ENCODE data around the gene C16orf89. TPM values are rescaled to one million over a fixed set of nuclear protein-coding genes. Genes with fewer than 3 reads are reported as not detected.
"Not testable (repeated sequence)": the region's sequence is repeated elsewhere in the genome, so short reads cannot be mapped to it uniquely, and the experiment has no call there.

C16orf89 gene, protein sequence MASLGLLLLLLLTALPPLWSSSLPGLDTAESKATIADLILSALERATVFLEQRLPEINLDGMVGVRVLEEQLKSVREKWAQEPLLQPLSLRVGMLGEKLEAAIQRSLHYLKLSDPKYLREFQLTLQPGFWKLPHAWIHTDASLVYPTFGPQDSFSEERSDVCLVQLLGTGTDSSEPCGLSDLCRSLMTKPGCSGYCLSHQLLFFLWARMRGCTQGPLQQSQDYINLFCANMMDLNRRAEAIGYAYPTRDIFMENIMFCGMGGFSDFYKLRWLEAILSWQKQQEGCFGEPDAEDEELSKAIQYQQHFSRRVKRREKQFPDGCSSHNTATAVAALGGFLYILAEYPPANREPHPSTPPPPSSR
- not detected in 2 replicates for total RNA-seq

DNA sequence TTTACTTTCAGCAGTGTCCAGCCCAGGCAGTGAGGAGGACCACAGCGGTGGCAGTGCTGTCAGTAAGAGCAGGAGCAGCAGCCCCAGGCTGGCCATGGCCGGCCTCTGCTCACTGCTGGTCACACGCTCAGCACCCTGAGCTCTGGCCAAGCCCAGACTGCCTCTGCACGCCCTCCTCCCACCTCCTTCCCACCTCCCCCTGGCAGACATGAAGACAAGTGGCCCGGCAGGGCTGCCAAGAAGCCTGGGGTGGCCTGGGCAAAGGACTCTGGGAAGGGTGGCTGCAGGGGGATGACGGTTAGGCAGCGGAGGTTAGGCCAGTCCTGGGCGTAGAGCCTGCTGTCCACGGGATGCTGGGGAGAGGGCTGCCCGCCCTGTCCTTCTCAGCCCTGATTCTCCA, at the start of gene C16orf89:
C16orf89 (minus strand) TSS at position 144 of the 400 bp plus-strand sequence; CDS start at position 96, 48 bp downstream.
- H3K4me1 Mint-ChIP-seq (ENCODE audit: low read depth) = no peaks in the 10 kb centered on the region
- intact Hi-C loops (cut with micrococcal nuclease) = no loop called here
- H3K27ac Mint-ChIP-seq = no peak within 1 kb of the TSS

DNA sequence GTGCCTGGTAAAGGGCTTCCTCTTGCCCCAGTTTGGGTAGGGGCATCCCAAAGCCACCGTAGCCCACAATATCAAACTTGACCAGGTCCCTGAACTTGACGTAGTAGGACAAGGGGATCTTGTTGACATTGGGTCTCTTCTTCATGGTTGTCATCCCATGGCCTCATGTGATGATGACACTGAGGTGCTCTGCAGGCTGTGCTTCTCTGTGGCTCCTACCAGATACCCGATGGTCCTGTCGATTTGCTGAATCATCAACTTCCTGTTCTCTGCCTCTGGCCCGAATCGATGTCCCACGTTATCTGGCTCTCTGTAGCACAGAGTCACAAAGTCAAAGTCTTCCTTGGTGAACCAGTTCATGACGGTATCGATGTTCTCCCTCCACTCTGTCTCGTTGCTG, 45.2 kb upstream of the C16orf89 start:
- H3K4me1 Mint-ChIP-seq (ENCODE audit: low read depth); H3K27me3 Mint-ChIP-seq (ENCODE audit: low read depth); H3K27ac Mint-ChIP-seq; H3K4me3 Mint-ChIP-seq (ENCODE audit: low read depth); H3K9me3 Mint-ChIP-seq; H3K36me3 Mint-ChIP-seq (ENCODE audit: low read depth); intact Hi-C loops (cut with micrococcal nuclease); DNase-seq (ENCODE audit: low spot score): not testable (repeated sequence)

More for the DNA sequence above, at the start of gene C16orf89:
- no peak within 1 kb of the TSS for H3K4me3 Mint-ChIP-seq (ENCODE audit: low read depth)
- no peaks in the 10 kb centered on the region for H3K36me3 Mint-ChIP-seq (ENCODE audit: low read depth)
- H3K27me3 Mint-ChIP-seq (ENCODE audit: low read depth) = peaks cover 3% of the 10 kb centered on the region
- H3K9me3 Mint-ChIP-seq = no peaks in the 10 kb centered on the region
- DNase-seq (ENCODE audit: low spot score) = no peak

DNA sequence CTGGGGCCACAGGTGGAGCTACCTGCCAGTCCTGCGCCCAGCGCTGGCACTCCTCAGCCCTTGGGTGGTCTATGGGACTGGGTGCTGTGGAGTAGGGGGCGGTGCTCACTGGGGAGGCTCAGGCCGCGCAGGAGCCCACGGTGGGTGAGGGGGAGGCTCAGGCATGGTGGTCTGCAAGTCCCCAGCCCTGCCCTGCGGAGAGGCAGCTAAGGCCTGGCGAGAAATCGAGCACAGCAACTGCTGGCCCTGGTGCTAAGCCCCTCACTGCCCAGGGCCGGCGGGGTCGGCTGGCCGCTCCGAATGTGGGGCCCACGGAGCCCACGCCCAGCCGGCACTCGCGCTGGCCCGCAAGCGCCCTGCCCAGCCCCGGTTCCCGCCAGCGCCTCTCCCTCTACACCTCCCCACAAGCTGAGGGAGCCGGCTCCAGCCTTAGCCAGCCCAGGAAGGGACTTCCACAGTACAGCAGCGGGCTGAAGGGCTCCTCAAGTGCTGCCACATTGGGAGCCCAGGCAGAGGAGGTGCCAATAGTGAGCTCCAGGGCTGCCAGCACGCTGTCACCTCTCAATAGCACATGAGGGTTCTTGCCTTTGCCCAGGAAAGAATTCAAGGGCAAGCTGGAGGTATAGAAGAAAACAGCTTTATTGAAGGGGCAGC, 42.9 kb upstream of the C16orf89 start:
- intact Hi-C loops (cut with micrococcal nuclease) = no loop called here
- DNase-seq (ENCODE audit: low spot score) = no peak
- Mint-ChIP-seq H3K9me3 (no peaks in the 10 kb centered on the region), H3K4me3 (ENCODE audit: low read depth) (no peak overlapping the region), H3K27me3 (ENCODE audit: low read depth) (peaks cover 5% of the 10 kb centered on the region), H3K27ac (no peak overlapping the region), H3K4me1 (ENCODE audit: low read depth) (peaks cover 2% of the 10 kb centered on the region), H3K36me3 (ENCODE audit: low read depth) (no peaks in the 10 kb centered on the region)

DNA sequence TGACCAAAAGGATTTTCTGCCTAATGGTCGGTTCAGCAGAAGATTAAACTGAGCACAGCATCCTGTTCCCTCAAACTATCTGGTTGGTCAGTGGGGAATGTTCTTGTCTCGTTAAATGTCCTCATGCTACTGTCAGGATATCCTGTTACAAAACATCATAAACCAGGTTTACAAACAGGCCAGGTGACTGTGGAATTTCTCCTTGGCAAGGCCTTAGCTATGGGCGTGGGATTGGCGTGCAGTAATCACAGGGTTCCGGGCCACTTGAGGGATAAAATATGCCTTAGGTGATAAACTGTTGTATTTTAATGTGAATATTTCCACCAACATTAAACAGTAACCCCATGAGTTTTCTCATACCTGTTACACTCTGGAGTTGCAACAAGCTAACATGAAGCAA, 39.3 kb upstream of the C16orf89 start:
- H3K4me1 Mint-ChIP-seq (ENCODE audit: low read depth); H3K27me3 Mint-ChIP-seq (ENCODE audit: low read depth); H3K36me3 Mint-ChIP-seq (ENCODE audit: low read depth); DNase-seq (ENCODE audit: low spot score); H3K27ac Mint-ChIP-seq; intact Hi-C loops (cut with micrococcal nuclease); H3K4me3 Mint-ChIP-seq (ENCODE audit: low read depth); H3K9me3 Mint-ChIP-seq: not testable (repeated sequence)

DNA sequence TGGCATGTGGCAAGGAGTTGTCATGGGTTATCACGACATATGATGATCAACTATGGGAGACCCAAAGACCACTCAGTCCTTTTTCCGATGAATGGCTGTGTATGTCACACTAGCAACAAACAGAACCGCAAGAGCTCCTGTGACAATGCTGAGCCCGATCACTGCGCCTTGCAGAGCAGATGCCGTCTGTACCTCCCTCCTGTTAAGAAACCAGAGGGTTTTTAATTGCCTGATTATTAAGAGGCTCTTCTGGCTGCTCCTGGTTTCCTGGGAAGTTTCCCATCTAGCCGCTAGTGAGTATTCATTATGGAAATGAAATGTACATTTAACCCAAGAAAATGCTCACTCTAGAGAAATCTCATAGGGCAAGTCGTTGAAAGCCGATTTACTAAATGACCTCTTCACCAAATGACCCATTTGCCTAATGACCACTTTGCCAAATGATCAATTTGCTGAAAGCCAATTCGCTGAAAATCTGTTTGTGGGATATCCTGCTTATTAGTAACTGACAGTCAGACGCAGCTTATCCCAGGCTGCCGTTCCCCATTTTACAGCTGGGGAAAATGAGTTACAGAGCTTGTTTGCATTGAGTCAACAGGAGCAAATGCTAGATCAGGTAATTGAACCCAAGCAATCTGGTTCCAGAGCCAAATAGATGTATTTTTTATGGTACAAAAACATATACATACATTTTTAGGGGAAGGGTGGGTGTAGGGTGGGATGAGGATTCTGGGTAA, 37.7 kb upstream of the C16orf89 start:
- H3K27me3 Mint-ChIP-seq (ENCODE audit: low read depth); H3K4me1 Mint-ChIP-seq (ENCODE audit: low read depth); H3K36me3 Mint-ChIP-seq (ENCODE audit: low read depth); DNase-seq (ENCODE audit: low spot score); H3K9me3 Mint-ChIP-seq; H3K4me3 Mint-ChIP-seq (ENCODE audit: low read depth); H3K27ac Mint-ChIP-seq; intact Hi-C loops (cut with micrococcal nuclease): not testable (repeated sequence)

DNA sequence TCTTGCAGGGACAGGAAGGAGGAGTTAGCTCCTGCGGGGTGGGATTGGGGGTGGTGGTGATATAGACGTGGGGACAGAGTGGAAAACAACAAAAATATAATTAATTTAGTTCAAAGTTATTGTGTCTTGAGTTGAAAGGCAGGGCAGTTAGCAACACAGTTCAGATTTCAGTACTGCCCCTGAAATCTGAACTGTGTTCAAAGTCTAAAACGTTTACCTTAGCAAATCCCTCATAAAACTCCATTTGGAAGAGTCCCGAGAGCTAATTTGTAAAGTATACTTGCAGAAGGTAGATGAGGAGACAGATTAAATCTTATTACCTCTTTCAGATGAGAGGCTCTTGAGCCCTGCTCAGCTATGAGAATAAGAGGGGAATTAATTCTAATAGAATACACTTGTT, 33.4 kb upstream of the C16orf89 start:
- not testable (repeated sequence) for DNase-seq (ENCODE audit: low spot score); H3K36me3 Mint-ChIP-seq (ENCODE audit: low read depth); H3K9me3 Mint-ChIP-seq; H3K27ac Mint-ChIP-seq; H3K27me3 Mint-ChIP-seq (ENCODE audit: low read depth)
- Mint-ChIP-seq H3K4me1 (ENCODE audit: low read depth) (peaks cover 19% of the 10 kb centered on the region), H3K4me3 (ENCODE audit: low read depth) (peak overlapping the region; percentile 90)
- intact Hi-C loops (cut with micrococcal nuclease) = loop anchor here (10.0 kb wide), 1 partner anchor 254 kb away; the partner anchor contains the start of genes GLYR1 and UBN1

DNA sequence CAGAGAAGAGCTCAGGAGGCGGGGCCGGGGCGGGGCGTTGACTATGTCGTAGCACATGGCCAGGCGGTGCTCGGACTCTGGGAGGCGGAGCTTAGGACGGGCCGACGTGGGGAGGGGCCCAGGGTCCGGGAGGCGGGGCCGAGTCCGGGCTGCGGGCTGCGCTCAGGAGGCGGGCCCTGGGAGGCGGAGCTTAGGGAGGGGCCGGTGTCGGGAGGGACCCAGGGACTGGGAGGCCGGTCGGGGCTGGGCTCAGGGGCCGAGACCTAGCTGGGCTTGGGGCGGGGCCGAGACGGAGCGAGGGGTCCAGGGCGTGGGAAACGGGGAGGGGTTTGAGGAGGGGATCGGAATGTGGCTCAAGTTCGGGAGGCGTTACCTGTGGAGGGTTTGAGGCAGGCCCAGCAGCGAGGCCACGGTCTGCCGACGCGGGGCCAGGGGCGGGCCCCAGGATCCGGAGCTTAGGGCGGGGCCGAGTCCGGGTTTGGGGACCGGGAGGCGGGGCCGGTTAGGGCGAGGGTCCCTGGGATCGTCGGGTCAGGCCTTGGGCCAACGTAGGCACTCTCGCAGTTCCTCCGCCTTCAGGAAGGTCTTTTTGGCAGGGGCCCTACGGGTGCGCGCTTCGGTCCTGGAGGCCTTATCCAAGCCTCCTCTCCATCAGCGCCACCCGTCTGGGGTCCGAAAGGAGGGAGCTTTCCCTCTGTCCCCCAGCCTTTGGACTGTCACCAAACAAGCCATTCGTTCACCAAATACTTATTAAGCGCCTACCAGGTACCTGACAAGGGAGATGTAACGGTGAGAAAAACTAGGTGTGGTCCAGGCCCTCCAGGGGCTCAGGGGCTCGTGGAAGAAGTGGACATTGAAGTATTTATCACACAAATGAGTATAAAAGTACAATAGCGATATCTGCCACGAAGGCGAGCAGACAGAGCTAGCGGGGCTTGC, 32.7 kb upstream of the C16orf89 start:
- H3K9me3 Mint-ChIP-seq; H3K27me3 Mint-ChIP-seq (ENCODE audit: low read depth); H3K36me3 Mint-ChIP-seq (ENCODE audit: low read depth): not testable (repeated sequence)
- peak; percentile 71 for DNase-seq (ENCODE audit: low spot score)
- H3K27ac Mint-ChIP-seq = peak overlapping the region; percentile 92
- H3K4me1 Mint-ChIP-seq (ENCODE audit: low read depth) = peaks cover 19% of the 10 kb centered on the region
- H3K4me3 Mint-ChIP-seq (ENCODE audit: low read depth) = peak overlapping the region; percentile 90
- intact Hi-C loops (cut with micrococcal nuclease) = loop anchor here (10.0 kb wide), 1 partner anchor 254 kb away; the partner anchor contains the start of genes GLYR1 and UBN1

DNA sequence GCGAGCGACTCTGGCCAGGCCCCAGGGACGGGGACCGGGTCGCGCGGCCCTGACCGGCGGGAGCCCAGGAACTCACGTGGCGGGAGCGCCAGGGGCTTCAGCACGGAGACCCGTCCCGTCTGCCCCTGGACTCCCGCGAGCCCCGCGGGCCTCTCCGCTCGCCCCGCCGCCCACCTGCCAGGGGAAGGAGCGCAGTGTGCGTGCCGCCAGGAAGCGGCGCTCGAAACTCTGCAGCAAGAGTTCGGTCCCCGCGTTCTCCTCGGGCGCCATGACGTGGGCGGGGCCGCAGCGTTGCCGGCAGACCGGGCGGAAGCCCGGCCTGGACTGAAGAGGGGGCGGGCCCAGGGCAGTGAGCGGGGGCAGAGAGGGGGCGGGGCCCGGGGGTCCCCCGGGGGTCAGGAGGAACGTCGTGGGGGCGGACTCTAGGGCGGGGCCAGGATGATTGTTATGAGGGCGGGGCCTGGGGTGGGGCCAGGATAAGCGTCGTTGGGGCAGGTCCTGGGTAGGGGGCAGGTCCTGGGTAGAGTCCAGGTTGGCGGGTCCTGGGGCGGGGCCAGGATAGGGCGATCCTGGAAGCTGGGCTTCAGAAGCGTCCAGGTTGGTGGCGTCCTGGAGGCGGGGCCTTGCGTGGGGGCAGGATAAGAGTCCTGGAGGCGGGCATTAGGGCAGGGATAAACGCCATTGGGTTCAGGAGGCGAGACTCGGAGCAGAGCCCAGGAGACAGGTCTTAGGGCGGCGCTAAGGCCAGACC, 31.9 kb upstream of the C16orf89 start, which contains the start of gene EEF2KMT:
EEF2KMT (minus strand) TSS at position 326 of the 751 bp plus-strand sequence; CDS start at position 270, 56 bp downstream.
- H3K9me3 Mint-ChIP-seq; H3K36me3 Mint-ChIP-seq (ENCODE audit: low read depth); H3K27me3 Mint-ChIP-seq (ENCODE audit: low read depth): not testable (repeated sequence)
- Mint-ChIP-seq H3K4me1 (ENCODE audit: low read depth) (peaks cover 19% of the 10 kb centered on the region), H3K4me3 (ENCODE audit: low read depth) (peak within 1 kb of the TSS; percentile 90), H3K27ac (peak within 1 kb of the TSS; percentile 92)
- intact Hi-C loops (cut with micrococcal nuclease) = loop anchor here (10.0 kb wide), 1 partner anchor 253 kb away; the partner anchor contains the start of genes GLYR1 and UBN1
- peak; percentile 95 for DNase-seq (ENCODE audit: low spot score)

DNA sequence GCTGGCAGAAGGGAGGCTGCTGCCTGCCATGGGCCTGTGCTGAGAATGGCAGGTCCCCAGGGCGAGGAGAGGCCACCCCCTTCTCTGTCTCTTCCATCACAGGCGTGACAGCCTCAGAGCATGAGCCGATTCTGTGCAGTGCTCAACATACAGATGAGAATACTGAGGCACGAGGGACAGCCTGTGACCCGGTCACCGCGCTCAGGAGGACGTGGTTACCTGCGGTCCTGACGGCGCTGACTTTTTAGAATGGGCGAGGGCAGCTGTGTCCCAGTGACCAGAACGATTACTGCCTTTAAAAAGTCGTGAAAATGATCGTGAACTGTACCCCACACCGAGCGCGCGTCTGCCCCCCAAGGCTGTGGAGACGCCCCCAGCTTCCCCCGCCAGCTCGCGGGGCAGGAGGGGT, 31.3 kb upstream of the C16orf89 start:
- DNase-seq (ENCODE audit: low spot score) = peak; percentile 30
- peak overlapping the region; percentile 85 for H3K27ac Mint-ChIP-seq
- not testable (repeated sequence) for H3K36me3 Mint-ChIP-seq (ENCODE audit: low read depth); H3K9me3 Mint-ChIP-seq; H3K27me3 Mint-ChIP-seq (ENCODE audit: low read depth)
- H3K4me1 Mint-ChIP-seq (ENCODE audit: low read depth) = peaks cover 20% of the 10 kb centered on the region
- intact Hi-C loops (cut with micrococcal nuclease) = loop anchor here (10.0 kb wide), 1 partner anchor 252 kb away; the partner anchor contains the start of genes GLYR1 and UBN1
- peak overlapping the region; percentile 90 for H3K4me3 Mint-ChIP-seq (ENCODE audit: low read depth)

DNA sequence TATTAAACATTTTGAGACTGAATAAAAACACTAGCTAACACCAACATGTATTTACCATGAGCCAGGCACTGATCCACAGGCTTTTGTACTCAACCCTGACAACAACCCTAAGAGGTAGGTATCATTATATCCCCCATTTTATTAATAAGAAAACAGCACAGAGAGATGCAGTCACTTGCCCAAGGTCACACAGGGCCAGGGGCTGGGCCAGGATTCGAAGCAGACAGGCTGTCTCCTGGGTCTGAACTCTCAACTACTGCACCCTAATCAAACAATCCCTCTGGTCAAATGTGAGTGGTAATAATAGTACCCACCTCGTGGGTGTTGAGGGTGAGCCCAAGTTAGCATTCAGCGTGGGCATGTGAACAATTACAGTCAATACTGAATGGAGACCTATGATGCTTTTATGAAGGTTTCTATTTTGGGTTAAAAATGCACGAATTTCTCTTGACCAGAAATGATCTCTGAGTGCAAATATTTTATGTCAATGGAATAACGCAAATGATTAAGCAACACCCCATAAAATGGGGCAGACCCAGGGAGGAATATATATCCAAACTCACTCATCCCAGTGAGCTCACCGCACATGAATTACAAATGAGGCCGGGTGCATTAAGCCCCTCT, 30.8 kb upstream of the C16orf89 start:
- H3K4me1 Mint-ChIP-seq (ENCODE audit: low read depth) = peaks cover 22% of the 10 kb centered on the region
- not testable (repeated sequence) for H3K36me3 Mint-ChIP-seq (ENCODE audit: low read depth); DNase-seq (ENCODE audit: low spot score); H3K27me3 Mint-ChIP-seq (ENCODE audit: low read depth); H3K9me3 Mint-ChIP-seq
- peak overlapping the region; percentile 85 for H3K27ac Mint-ChIP-seq
- intact Hi-C loops (cut with micrococcal nuclease) = loop anchor here (10.0 kb wide), 1 partner anchor 252 kb away; the partner anchor contains the start of genes GLYR1 and UBN1
- peak overlapping the region; percentile 90 for H3K4me3 Mint-ChIP-seq (ENCODE audit: low read depth)
